Daoy (cell line): ENCODE measurements around the gene DSE. TPM values are rescaled to one million over a fixed set of nuclear protein-coding genes. Genes with fewer than 3 reads are reported as not detected.

Source experiments
- DNase-seq: peaks from one replicate; pipeline ENCODE4 v3.0.0-alpha.2; 2015; ENCODE audit warnings: low read depth
- total RNA-seq: library from RNA; depleted of rRNA; stranded (reverse); fragments of >200 nt; shearing (Covaris generic); gene quantifications from 2 replicates; pipeline ENCODE4 v1.2.3, GENCODE V29; 2014

The DSE gene
- total RNA-seq, 1 experiment from 2014 or later, result 29.5 TPM

DNA sequence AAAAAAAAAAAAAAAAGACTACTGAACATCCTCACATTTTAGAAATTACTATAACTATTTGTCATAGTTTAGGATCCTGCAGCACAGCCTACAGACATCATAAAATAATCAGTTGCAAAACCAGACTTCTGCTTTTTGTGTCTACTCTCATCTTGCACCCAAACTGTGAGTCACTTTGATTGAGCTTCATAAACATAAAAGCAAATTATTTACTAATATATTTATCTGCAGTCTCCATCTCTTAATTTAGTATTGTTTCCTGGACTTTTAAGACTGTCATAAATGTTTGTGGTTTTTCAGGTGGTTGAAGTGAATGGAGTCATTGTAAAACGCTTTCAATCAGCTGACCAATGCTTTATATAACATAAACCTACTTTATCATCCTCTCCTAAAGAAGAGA, 75.7 kb downstream of the DSE start:
- DNase-seq, result no peak

DNA sequence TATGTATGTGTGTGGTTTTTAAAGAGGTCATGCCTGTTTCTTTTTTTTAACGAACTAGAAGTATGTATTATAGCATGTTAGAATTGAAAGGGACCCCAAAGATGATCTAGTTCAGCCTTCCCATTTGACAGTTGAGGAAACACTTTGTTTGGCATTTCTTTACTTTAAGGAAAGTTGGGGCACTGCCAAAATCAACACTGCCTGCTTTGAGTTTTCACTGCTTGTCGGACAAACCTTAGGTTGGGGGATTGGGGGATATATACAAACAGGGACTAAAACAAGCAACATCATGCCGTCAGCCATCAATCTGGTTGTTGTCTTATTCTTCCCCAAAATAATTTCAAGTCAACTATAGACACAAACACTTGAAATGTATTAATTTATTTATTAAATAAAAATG, 76.3 kb downstream of the DSE start:
- DNase-seq, result peak; percentile 29

DNA sequence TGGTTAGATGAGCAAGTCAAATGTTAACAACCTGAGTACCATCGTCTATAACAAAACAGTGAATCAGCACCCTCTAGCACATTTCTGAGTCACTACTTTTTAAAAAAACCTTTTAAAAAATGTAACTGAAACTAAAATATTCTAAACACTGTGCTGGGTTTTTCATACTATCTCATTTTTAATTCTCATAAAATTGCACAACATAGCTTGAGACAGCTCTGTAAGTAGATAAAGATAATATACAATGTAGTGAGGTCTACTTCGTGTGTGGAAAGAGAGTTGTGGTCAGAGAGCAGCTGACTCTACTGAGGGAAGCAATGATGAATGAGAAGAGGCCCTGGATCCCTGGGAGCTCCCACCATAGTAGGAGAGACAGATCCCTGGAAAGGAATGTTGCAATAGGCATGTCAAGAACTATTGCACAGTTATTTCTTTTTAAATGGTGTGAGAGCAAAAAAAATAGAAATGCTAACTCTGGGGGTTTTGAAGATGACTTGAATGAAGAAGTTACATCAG, 76.8 kb downstream of the DSE start:
- peak; percentile 79 for DNase-seq

DNA sequence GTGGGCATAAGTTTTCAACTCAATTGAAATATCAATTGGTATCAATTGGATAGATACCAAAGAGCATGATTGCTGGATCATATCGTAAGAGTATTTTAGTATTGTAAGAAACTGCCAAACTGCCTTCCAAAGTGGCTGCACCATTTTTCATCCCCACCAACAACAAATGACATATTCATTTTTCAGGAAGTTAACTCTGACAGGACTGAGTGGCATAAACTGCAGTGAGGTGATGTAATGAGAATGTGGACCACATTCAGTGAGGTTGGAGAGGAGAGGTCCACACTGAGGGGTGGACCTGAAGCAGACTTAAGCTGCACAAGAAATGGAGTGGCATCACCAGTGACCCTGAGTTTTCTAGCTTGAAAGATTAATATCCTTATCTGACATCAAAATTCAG, 78.8 kb downstream of the DSE start:
- no peak for DNase-seq

DNA sequence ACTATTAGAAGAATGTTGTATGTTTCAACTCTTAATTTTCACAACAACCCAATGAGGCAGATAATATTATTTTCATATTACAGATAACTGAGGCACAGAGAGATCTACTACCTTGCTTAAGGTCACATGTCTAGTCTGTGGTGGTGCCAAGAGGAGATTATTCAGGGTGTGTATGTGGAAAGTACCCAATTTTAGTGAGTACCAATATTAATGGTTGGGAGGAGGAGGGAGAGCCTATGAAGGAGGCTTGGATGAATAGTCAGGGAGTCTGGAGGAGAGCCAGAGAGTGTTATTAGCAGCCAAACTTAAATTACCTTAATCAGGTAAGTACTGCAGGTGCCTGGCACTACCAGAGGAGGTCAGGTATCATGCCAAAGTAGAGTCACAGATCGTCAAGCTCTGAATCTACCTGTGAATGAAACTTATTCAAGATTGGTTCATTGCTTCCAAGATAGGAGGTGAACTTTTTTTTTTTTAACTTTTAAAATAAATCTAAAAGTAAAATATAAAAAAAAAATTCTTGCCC, 79.5 kb downstream of the DSE start:
- no peak for DNase-seq

DNA sequence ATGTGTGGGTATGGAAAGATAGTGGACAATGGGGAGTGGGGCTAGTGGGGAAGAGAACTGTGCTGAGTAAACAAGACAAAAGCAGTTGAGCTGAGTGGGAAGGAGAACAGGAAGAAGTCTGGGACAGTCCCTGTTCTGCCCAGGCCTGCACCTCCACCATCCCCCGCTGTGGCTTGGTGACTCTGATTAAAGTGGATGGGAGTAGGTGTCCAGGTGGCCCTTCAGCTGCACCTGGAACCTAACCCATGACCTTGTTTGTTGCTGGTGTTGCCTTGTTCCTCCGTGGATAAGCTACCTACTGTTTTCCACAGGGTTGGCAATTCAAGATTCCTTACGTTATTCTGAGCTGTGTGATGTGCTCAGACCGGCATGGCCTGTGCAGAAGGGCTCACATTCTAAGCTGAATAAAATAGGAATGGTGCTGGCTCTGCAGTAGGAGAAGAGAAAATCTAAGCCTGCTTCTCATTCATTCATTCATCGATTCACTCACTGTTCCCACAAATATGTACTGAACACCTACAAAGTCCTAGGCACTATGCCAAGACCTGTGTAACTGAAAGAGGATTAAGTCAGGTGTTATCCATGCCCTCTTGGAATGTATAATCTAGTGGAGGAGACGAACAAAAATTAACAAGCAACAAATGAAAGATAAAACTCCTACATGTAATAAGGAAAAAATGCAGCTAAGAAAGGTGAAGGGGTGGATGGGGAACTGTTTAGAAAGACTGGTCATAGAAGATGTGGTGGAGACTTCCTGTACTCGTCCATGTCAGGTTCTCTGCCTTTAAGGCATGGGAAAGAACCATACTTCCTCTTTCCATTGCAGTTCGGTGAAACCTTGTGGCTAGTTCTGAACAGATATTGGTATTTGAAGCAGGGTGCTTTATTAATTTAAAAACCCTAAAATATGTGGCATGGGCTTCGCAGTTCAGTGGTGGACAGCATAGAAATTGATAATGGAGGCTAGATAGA, 80.3 kb downstream of the DSE start:
- DNase-seq, result no peak

DNA sequence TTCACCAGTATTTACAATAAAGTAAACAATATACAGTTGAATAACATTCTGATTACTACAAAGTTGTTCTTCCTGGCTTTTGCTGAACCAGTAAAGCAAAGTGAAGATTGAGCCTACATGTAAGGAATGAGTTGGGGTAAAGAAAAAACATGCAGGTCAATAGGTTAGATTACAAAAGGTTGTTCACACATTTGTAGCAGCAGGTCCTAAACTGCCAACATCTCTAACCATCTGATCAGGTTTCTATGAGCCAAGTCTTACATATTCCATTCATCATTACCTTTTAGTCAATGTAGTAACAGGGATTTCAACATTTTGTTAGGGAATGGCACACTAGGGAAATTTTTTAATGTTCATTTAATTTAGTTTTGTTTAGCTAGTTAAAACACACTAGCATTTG, 81.2 kb downstream of the DSE start:
- no peak for DNase-seq

DNA sequence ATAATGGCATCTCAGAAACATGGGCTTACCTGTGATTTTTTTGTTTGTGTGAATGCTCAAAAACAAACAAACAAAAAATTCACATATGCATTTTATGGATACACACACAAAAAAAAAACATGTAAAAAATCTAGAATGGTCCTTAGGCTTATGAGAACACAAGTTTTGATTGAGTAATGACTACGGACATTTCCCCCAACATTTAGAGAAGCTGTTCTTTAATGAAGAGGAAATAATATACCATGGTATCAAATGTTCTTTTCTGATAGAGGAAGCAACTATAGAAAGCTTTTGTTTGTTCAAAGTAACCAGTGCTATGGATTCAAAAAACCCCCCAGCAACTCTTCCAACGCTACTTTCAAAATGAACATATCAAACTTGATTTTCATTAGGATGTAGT, 81.8 kb downstream of the DSE start:
- DNase-seq, result no peak

DNA sequence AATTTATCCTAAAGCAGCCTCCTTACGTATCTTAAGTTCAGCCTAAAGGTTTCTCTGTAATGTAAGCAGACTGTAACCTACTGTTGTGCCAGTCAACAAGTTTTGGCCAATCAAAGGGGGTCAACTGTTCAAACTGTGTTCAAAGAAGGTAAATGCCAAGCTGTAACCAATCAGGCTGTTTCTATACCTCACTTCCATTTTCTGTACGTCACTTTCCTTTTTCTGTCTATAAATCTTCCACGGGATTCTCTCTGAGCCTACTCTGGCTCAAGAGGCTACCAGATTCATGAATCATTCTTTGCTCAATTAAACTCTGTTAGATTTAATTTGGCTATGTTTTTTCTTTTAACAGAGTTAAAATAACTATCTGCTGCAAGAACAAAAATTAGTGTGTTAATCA, 85.4 kb downstream of the DSE start:
- DNase-seq, result no peak

DNA sequence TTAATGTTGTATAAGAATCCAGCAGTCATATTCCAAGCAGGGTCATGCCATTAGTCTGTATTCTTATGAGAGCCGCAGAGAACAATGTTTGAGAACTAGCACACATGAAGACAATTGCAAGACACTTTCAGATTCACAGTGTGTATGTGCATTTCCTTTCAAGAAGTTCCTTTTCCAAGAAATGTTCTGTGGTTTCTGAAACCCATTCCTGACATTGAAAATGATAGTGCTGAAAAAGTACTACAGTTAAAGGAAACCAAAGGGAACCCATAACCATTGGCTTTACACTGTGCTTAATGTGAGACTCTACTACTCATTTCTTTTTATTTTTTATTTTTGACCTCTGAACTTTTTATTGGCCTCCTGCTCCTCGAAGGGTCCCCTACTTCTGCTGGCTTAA, 86.2 kb downstream of the DSE start:
- no peak for DNase-seq

DNA sequence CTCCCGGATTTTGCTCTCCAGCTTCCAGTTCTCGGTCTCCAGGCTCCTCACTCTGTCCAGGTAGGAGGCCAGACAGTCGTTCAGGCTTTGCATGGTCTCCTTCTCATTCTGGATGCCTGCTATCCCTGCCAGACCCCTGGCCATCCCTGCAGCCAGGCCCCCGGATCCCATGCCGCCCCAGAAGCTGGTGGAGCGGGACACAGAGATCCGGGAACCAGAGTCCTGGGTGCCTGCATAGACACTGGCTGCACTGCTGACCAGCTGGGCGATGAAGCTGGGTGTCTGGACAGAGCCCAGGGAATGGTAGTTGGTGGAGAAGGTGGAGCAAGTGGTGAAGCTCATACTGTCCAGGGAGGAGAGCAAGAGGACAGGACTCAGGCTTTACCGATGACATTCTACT, 87.5 kb downstream of the DSE start:
- no peak for DNase-seq

DNA sequence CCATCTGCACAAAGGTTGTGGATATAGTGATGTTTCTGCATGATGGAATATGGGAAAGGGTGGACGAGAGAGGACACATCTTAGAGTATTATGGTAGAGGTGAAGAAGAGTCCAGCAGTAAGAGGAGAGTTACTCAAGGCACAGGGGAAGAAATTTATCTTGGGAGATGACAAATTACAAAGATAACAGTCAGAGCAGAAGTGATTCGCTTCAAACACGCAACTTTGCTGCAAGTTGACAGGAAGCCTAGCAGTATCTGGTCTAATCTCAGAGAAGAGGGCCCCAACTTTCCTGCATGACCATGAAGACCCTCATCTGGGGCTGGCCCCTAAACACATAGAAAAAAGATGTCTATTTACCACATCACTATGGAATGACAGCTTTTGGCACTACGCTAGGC, 89.2 kb downstream of the DSE start:
- no peak for DNase-seq

DNA sequence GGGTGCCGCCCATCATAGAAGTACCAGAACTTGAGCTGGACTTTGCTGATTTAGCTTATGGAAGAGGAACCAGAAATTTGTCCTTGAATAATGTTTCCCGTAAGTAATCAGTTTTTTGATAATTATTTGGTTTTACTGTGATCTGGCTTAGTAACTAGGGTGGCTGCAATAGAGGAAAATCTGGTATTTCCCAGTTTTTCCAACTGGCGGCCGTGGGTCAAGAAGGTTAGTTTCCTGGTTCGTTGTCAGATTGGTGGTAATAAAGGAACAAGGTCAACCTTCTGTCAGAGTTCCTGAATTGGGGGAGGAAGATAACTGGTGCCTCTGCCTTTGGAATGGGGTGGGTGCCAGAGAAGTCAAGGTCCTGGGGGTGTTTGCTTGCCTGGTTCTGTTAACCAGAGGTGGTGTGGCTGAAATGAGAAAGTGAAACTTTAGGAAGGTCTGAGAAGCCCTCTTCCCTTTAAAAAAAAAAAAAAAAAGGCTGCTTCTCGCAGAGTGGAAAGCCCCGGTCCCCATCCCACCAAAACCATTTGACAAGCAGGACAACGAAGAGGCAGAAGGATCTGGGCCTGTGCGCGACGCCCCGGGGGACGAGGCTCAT, 90.7 kb downstream of the DSE start, which contains the start of gene CALHM6:
CALHM6 (plus strand) TSS at position 45 of the 601 bp plus-strand sequence; CDS start at position 600, 555 bp downstream.
- no peak for DNase-seq

DNA sequence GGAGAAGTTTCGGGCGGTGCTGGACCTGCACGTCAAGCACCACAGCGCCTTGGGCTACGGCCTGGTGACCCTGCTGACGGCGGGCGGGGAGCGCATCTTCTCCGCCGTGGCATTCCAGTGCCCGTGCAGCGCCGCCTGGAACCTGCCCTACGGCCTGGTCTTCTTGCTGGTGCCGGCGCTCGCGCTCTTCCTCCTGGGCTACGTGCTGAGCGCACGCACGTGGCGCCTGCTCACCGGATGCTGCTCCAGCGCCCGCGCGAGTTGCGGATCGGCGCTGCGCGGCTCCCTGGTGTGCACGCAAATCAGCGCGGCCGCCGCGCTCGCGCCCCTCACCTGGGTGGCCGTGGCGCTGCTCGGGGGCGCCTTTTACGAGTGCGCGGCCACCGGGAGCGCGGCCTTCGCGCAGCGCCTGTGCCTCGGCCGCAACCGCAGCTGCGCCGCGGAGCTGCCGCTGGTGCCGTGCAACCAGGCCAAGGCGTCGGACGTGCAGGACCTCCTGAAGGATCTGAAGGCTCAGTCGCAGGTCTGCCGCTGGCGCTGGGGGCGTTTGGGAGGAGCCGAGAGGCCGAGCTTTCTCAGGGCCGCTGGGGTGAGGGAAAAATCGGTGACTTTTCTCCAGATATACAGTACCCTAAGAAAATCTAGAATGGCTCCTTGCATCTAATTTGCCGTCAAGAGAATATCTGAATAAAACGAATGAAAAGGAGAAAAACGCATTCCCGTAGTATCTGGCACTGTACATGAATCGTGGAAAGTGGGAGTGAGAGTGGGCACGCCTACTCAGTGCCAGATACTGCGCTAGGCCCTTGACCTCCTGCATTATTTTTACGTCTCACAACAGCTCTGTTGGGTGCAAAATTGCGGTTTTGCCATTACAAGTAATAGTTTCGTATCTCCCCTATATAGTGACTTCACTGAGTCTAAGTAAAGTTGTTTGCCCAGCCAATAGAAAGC, 91.5 kb downstream of the DSE start:
- DNase-seq, result peak; percentile 82

DNA sequence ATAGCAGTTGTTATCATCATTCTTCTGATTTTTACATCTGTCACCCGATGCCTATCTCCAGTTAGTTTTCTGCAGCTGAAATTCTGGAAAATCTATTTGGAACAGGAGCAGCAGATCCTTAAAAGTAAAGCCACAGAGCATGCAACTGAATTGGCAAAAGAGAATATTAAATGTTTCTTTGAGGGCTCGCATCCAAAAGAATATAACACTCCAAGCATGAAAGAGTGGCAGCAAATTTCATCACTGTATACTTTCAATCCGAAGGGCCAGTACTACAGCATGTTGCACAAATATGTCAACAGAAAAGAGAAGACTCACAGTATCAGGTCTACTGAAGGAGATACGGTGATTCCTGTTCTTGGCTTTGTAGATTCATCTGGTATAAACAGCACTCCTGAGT, 92.6 kb downstream of the DSE start:
- no peak for DNase-seq

DNA sequence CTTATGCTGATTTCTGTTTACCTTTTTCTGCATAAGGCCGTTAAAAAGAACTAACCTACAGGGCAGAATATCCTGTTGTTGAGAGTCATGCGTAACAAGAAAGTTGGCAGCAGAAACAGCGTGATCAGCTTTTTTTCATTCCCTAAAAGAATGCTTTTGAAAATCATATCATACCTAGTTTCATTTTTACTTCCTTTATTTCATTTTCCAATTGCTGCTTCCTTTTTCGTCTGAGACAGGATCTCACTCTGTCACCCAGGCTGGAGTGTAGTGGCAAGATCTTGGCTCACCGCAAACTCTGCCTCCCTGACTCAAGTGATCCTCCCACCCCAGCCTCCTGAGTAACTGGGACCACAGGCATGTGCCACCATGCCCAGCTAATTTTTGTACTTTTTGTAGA, 94.5 kb downstream of the DSE start:
- no peak for DNase-seq

DNA sequence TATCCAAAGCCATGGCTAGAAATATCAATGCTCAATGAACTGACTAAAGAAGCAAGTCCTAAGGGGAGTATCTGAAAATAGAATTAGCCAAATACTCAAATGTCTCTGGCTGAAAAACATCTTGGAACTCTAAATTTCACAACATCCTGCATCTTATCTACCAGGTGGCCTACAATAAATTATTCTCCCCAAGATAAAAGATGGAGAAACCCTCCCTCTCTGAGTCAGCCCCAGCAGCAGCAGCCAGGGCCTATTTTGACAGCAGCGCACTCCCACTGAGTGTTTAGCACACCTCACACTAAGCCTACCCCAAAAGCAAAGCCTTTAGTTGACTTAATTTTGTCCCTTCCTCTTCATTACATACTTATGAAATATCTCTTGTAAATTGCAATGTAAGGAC, 96.3 kb downstream of the DSE start:
- DNase-seq, result no peak

DNA sequence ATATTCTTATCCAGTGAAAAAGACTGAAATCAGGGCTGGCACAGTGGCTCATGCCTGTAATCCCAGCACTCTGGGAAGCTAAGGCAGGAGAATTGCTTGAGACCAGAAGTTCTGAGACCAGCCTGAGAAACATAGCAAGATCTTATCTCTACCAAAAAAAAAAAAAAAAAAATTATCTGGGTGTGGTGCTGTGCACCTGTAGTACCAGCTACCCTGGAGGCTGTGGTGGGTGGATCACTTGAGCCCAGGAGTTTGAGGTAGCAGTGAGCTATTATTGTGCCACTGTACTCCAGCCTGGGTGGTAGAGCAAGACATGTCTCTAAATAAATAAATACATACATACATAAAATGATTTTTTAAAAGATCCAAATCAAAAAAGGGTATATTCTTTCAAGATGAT, 96.8 kb downstream of the DSE start:
- no peak for DNase-seq

DNA sequence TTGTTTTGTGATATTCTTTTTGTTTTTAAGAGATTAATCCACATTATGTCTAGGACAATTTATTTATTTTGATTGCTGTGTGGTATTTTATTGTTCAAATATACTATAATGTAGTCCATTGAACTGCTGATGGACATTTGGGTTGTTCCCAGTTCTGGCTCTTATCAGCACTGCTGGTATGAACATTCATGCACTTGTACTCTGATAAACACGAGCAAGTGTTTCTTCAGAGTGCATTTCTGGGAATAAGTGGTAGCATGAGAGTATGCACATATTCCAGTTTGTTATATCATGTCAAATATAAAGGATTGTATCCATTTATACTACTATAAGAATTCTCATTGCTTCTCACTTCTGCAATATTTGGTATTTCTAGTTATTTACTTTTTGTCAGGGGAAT, 97.5 kb downstream of the DSE start:
- DNase-seq, result no peak

DNA sequence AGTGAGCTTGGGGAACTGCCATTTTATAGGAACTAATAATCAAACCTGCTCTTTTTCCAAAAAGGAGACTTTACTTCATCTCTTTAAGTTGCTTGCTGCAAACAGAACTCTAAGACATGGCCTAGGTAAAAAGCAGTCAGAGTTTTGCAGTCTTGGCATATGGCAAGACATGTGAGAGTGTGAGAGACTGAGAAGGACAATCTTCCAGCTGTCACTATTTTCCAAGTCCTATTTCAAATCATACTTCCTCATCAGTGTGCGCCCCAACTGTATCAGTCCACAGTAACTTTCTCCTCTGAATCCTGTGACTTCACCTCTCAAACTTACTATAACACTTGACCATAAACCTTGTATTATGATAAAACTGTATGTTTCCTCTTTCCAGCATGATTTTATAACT, 100.8 kb downstream of the DSE start:
- DNase-seq, result no peak

DNA sequence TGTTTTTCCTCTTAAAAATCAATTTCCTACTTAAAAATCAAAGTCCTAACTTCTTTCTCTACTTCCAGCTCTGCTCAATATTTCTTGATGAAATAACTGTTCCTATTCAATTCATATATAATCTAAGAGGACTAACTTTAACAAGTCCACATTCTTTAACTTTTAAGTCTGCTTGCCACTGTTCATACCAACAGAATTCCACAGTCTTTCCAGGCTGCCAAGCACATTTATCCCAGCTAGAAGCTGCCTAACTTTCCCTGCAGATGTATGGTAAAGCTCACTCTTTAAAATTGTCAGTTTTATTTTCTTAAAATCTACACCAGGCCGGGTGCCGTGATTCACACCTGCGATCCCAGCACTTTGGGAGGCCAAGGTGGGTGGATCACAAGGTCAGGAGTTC, 102.0 kb downstream of the DSE start:
- no peak for DNase-seq

DNA sequence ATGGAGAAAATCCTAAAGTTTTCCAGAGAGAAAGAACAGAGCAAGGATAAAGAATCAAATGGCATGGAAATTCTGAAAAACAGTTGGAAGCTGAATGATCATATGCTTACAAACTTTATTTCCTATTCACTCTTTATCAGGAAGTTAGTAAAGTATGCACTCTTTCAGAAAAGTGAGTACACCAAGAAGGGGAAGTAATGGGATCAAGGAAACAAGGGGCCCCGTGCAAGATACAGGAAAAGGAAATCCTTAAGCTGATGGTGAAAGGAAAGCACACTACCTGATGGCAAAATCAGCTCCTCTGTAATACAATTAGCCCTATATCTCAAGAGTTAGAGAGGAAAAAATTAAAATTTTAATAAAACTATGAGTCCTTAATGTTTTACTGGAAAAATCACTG, 104.4 kb downstream of the DSE start:
- no peak for DNase-seq
